GM18861 (cell line): ENCODE measurements around the gene NFAT5.
"Not testable (repeated sequence)": the region's sequence is repeated elsewhere in the genome, so short reads cannot be mapped to it uniquely, and the experiment has no call there.

ENCODE experiments used
- ATAC-seq: cut with Tn5 transposase; IDR thresholded peaks from one replicate; pipeline ENCODE4 v1.9.1; 2021; ENCODE audit not compliant: unreplicated experiment

NFAT5 gene

DNA sequence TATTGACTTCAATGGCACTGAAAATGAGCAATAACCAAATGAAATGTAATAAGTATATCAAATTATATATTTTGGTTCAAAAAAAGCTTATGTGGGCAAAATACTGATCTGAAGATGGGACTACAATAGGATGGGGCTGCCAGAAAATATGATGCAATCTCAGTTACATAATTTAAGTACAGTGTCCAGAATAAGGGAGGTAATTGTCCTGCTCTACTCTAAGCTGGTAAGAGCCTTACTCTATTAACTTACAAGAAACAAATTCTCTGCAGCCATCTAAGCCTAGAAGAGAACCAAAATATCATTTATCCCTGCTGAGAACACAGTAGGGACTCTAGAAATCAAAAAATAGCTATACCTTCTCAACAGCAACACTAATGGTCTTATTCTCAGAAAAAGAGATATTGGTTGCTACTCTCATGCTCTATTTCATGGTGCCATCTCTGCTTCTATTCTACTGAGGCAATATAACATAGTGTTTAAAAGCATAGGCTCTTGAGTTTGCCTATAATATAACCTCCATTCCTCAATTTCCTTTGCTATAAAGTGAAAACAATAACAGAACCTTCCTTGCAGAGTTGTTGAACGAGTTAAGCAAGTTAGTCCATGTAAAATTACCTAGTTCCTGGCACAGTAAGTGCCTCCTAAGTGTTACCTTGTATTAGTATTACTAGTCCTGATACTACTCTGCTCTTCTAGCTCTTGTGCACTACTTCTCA is 140.6 kb downstream of the NFAT5 start:
- no peak for ATAC-seq

DNA sequence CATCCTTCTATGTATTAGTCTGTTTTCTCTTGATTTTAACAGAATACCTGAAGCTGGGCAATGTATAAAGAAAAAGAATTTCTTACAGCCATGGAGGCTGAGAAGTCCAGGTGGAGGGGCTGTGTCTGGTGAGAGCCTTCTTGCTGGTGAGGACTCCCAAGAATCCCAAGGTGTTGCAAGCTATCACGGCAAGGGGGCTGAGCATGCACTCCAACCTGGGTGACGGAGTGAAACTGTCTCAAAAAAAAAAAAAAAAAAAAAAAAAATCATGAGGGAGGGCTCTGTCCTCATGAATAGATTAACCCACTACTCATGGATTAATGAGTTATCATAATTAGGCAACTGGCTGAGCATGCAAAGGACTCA is 141.2 kb downstream of the NFAT5 start:
- no peak for ATAC-seq

DNA sequence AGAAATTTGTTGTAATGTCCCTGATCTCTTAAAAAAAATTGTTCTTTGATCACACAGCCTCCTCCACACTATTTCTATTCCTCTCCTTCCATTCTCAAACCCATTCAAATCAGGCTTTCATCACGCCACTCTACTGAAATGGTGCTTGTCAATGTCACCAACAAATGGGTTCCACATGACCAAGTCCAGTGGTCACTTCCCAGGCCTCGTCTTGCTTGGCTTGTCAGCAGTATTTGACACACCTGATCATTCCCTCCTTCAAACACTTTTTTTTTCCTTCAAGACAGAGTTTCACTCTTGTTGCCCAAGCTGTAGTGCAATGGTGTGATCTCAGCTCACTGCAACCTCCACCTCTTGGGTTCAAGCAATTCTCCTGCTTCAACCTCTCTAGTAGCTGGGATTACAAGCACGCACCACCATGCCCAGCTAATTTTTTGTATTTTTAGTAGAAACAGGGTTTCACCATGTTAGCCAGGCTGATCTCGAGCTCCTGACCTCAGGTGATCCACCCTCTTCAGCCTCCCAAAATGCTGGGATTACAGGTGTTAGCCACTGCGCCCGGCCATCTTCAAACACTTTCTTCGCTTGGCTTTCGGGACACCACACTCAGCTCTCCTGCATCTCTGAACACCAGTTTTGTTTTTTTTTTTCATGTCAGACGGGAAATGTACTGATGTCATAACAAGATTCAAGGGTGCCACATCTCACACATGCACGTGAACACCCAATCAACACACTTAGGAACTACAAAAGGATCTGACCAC is 142.3 kb downstream of the NFAT5 start:
- ATAC-seq: no peak

DNA sequence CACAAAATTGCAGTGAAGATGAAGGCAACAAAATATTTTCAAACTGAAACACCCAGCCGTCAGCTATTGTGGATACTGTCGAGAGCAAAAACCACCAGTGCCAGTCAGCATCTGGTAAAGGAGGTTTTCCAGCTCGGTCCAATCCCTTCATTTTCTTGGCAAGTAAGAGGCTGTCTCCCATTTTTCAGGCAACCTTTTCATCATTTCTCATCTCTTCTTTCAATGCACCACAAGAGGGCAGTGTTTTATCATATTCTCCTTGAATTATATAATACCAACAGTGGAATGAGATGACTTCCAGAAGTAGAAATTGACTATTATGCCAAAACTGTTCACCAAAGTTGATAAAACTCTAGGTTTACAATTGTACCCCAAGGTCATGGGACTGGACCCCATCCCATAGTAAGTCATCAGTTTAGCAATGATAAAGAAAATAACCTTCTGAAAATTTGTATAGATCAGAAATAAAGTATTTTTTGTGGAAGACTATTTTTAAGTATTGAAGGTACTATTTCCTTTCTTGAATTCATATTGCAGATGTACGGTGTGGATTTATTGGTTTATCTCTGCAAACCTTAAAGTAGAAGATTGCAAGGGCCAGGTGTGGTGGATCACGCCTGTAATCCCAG is 143.8 kb downstream of the NFAT5 start:
- ATAC-seq: no peak

DNA sequence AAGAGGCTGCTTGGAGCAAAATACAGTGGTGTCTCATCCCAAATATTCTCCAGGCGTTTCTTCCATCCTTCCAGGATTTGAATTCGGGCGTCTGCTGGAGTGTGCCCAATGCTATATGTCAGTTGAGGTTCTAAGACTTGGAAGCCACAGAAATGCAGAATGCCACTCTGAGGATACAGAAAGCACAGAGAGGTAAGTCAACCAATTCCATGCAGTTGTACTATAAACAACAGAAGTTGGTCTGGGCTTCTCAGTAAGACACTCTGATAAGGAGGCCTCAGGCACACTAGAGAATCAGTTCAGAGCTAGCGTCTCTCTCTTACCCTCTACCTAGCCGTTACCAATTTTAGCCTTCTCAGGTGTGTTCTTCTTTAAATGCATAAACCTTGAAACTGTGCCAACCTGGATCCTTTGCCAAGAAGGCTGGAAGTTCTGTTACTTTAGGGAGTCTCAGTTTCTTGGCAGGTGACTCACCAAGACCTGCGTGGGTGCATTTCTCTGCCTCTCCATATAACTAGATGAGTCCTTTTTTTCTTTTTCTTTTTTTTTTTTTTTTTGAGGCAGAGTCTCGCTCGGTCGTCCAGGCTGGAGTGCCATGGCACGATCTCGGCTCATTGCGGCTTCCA is 145.5 kb downstream of the NFAT5 start:
- ATAC-seq: no peak

DNA sequence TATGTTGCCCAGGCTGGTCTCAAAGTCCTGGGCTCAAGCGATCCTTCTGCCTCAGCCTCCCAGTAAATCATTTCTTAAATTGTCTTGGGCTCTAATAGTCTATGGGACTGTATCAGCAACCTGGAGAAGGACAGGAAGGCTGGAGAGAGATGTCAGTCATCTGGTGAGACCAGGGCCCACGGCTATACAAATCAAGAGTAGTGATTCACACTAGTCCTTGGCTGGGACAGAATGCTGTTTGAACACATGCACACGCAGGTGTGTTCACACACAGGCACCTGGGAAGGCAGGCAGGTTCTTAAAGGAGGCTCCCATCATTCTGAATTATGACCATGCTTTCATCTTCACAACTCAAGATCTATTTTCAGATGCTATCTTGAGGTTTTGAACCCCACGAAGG is 146.5 kb downstream of the NFAT5 start:
- ATAC-seq: no peak

DNA sequence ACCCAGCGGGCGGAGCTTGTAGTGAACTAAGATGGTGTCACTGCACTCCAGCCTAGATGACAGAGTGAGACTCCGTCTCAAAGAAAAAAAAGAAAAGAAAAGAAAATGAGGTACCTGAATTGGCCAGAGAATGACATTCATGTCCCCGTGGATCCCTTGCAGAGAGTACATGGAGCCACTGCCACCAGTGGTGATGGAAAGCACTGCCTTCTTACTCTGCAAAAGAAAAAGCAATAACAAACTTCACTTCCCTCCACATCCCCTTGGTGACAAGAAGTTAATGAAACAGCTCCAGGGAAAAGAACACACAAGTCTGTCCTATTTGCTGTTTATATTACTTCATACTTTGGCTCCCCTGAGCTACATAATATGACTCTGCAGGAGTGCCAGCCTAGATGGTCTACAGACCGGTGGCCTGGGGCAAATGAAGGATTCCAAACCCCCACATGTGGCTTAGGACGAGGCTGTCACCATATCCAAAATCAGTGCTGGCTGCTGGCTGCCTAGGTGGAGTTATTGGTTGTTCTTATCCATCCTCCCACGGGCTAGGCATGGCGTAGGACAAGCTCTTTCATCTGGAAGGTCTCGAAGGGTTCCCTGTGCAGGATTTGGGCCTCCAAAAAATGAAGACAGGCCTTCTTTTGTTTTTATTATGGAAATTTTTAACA is 147.3 kb downstream of the NFAT5 start:
- ATAC-seq: no peak

DNA sequence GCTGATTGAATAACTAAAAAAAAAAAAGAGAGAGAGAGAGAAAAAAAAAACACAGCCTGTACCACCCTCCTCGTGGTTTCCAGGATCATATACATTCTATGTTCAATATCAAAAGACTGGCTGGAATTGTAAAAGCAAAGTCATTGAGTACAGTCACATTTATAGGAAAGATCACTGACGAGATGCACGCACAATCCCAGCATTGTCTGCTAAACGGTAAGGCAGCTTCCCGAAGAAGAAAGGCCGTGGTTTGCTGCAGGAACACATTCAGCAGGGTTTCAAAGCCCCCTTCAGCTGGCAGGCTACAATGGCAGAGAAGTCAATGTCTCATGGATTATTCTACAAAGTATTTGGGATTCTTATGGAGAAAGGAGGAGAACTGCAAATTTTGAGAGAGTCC is 151.3 kb downstream of the NFAT5 start:
- no peak for ATAC-seq

DNA sequence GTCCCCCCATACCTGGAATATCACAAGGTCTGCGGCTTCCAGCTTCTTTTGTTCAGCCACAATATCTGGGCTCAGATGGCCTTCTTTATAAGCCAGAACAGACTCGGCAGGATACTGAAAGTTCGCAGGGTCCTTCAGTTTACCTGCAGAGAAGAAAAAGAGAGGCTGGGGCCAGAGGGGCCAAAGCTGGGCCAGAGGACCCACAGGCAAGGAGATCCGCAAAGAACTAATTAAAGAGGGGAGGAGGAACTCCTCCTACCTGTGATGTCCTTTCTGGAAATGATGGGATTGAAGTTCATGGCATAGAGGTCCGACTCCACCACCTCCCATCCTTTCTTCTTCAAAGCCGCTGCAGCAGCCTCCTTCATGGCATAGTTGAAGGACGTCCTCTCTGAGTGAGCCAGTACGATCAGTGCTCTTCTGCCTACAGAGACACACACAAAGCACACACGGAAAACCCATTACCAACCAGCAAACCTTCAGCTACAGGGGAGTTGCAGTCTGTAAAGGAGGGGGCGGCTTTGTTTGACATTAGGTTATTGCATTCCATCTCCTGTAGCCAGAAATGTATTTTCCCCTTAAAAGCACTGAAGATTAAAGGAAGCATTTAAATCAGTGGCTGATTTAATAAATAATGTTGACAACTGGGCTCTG is 152.5 kb downstream of the NFAT5 start:
- no peak for ATAC-seq

DNA sequence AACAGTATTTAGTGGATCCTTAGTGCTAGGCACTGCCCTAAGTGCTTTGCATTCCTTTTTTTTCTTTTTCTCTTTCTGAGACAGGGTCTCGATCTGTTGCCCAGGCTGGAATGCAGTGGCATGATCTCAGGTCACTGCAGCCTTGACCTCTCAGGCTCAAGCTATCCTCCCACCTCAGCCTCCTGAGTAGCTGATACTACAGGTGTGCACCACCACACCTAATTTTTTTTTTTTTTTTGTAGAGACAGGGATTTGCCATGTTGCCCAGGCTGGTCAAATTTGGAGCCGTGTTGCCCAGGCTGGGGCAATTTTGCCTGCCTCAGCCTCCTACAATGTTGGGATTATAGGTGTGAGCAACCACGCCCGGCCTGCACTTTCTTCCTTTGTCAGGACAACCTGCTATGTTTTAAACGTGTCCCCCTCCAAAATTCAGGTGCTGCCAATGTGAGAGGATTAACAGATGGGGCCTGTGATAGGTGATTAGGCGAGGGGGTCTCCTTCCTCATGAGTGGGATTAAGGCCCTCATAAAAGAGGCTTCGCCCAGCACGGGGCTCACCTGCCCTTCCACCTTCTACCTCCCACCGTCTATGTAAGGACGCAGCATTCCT is 155.2 kb downstream of the NFAT5 start:
- ATAC-seq: no peak

DNA sequence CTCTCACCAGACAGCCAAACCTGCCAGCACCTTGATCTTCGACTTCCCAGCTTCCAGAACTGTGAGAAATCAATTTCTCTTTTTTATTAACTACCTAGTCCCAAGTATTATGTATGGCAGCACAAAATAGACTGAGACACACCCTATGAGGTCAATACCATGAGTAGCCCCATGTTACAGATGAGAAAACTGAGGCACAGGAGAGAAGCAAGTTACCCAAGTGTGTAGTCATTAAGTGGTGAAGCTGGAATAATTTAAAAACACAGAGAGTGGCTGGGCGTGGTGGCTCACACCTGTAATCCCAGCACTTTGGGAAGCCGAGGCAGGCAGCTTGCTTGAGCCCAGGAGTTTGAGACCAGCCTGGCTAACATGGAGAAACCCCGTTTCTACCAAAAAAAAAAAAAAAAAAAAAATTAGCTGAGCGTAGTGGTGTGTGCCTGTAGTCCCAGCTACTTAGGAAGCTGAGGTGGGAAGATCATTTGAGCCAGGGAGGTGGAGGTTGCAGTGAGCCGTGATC is 155.7 kb downstream of the NFAT5 start:
- ATAC-seq: no peak

DNA sequence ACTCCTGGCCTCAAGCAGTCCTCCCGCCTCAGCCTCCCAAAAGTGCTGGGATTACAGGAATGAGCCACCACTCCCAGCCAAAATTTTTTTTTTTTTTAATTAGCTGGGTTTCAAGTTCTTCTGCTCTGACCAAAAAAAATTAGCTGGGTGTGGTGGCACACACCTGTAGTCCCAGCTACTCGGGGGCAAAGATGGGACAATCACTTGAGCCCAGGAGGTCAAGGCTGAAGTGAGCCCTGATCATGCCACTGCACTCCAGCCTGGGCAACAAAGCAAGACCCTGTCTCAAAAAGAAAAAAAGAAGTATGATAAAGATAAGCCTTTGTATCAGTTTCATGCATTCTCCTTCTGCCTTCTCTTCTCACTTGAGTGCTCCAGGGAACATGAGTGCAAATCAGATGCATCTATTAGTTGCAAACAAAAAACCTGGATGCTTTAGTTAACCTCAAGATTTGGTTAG is 158.7 kb downstream of the NFAT5 start:
- no peak for ATAC-seq

DNA sequence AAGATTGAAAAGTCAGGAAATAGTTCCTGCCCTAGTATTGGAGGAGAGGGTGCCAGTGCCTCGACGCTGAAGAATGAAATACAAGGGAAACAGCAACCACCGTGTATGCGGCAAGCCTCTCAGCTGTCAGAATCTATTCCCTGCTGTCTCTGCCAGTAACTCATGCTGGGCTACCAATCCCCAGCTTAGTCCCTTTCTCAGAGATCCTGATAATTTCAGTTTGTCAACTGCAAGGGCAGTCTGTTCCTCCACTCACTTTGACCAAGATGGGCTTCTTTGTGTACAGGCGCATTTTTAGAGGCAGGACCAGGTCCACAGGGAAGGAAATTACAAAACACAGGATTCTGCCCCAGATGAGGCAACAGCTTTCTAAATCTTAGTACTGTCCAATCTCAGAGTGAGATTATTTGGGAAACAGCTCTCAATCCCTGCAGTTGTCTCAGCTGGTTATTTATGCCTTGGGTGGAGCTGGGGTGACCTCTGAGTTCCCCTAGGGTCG is 159.3 kb downstream of the NFAT5 start:
- no peak for ATAC-seq

DNA sequence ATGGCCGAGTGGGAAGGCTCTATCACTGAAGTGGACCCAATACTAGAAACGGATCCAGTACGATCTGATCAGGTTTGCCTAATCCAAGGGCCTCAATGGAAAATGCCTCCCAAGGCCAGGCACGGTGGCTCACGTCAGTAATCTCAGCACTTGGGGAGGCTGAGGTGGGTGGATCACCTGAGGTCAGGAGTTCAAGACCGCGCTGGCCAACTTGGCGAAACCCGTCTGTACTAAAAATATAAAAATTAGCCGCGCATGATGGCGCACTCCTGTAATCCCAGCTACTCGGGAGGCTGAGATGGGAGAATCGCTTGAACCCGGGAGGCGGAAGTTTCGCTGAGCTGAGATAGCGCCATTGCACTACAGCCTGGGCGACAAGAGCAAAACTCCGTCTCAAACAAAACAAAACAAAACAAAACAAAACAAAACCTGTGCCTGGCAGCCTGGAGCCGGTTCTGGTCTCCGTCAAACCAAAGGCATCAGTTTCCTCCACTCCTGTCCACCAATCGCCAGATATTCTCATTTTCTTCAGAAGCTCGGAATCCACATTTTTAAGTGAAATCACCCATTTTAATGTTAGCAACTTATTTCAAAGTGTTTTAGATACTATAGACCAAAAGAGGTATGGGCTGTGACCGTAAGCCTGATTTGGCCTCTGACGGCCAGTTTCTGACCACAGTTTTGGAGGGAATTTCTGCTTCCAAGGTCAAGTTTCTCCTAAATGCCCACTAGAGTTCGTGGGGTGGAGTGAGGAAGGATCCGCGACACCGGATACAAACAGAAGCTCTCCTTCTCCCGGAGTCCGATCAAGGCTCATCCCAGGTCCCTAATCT is 159.9 kb downstream of the NFAT5 start:
- no peak for ATAC-seq

DNA sequence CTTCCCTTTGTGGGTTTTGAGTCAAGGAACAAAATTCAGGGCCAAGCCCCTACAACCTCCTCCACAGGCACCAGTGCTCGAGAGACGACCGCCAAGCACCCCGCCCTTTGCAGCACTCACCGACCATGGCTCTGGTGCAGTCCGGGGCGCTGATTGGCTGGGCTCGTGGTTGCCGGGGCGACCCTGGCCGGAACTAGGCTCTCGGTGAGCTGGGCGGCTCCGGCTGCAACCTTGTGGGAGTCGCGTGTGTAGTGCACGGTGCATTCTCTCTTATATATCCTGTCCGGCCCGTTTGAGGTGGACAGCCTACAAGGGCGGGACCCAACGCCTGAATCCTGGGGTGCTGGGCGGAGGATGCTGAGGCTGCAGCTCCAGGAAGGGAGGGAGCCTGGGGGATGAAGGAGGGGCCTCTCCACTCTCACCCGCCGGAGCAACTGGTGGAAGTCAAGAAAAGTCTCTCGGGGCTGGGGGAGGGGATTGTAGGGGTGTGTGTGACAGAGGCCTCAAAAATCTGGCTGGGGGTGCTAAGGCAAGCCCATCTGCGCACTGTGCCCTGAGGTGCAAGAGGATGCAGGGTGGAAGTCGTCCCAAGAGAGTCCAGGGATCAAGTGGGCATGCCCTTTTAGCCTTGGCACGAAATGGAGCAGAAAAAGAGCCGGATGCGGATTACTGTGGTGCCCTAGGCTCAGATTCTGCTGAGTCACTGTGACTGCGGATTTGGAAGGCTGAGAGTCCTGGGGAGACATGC is 160.7 kb downstream of the NFAT5 start, which contains the start of gene NQO1:
Gene NQO1, minus strand, starts transcription at position 248 of the 748 bp plus-strand sequence. Its CDS starts 121 bp downstream, at position 127.
- peak; percentile 89 for ATAC-seq

DNA sequence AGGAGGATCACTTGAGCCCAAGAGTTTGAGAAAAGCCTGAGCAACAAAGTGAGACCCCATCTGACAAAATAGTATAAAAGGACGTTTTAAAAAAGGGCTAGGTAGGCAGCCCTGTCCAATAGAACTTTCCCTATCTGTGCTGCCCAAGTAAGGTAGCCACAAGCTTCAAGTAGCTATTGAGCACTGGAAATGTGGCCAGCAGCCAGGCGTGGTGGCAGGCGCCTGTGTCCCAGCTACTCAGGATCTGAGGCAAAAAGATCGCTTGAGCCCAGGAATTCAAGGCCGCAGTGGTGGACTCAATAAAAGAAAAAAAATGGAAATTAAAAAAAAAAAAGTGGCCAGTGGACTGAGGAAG is 162.1 kb downstream of the NFAT5 start:
- ATAC-seq: no peak

DNA sequence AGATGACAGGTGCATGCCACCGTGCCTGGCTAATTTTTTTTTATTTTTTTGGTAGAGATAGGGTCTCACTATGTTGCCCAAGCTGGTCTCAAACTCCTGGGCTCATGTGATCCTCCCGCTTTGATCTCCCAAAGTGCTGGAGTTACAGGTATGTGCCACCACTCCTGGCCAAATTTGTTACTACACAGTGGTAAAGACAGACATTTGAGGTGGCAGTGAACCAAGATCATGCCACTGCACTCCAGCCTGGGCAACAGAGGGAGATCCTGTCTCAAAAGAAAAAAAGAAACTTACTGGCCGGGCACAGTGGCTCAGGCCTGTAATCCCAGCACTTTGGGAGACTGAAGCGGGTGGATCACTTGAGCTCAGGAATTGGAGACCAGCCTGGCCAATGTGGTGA is 163.3 kb downstream of the NFAT5 start:
- ATAC-seq: not testable (repeated sequence)

DNA sequence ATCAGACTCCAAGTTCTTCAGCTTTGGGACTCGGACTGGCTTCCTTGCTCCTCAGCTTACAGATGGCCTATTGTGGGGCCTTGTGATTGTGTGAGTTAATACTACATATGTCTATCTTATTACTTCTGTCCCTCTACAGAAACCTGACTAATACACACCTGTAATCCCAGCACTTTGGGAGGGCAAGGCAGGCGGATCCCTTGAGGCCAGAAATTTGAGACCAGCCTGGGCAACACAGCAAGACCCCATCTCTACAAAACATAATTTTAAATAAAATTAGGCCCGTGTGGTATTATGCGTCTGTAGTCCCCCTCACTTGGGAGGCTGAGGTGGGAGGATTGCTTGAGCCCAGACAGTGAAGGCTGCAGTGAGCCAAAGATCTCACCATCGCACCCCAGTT is 165.5 kb downstream of the NFAT5 start:
- not testable (repeated sequence) for ATAC-seq
